CD14-positive monocyte (primary cell): Measurements from ENCODE around the gene MCL1. TPM values are rescaled to one million over a fixed set of nuclear protein-coding genes. Genes with fewer than 3 reads are reported as not detected.

Experiments used
- DNase-seq, 3 donors: peaks; one replicate each; pipeline ENCODE4 v3.0.0-alpha.2; 2011 to 2022
- H2AFZ ChIP-seq: 2 replicates; pipeline ENCODE4 v1.6.0; 2012; ENCODE audit warnings: mild to moderate bottlenecking, low read depth, low read length, inconsistent platforms; ENCODE audit not compliant: insufficient read depth, poor library complexity, severe bottlenecking
- H3K27ac ChIP-seq, 2 donors: 1 replicate in 1 of 2; 2 replicates in 1 of 2; pipeline ENCODE4 v1.5.1; 2012 to 2013; ENCODE audit warnings: low read length in 2 of 2, control low read depth in 1 of 2, inconsistent platforms in 1 of 2, low read depth in 1 of 2, mild to moderate bottlenecking in 1 of 2
- H3K27me3 ChIP-seq, 2 donors: one replicate each; pipeline versions ENCODE4 v1.6.0 to v1.6.1; 2011 to 2013; ENCODE audit warnings: low read length in 2 of 2; ENCODE audit not compliant: control insufficient read depth in 2 of 2, insufficient read depth in 2 of 2
- H3K36me3 ChIP-seq, 2 donors: replicated peaks in 1 of 2; 1 replicate in 1 of 2; 2 replicates in 1 of 2; pipeline versions ENCODE4 v1.5.1 to v1.6.1; 2012 to 2013; ENCODE audit warnings: low read length in 2 of 2, control low read depth in 1 of 2, inconsistent platforms in 1 of 2, mild to moderate bottlenecking in 1 of 2; ENCODE audit not compliant: insufficient read depth in 2 of 2, control insufficient read depth in 1 of 2
- H3K4me1 ChIP-seq, 2 donors: 1 replicate in 1 of 2; 2 replicates in 1 of 2; pipeline versions ENCODE4 v1.5.1 to v1.6.1; 2012 to 2013; ENCODE audit warnings: low read length in 2 of 2, control low read depth in 1 of 2, inconsistent platforms in 1 of 2, mild to moderate bottlenecking in 1 of 2, moderate library complexity in 1 of 2; ENCODE audit not compliant: insufficient read depth in 2 of 2, control insufficient read depth in 1 of 2
- H3K4me2 ChIP-seq: replicated peaks from 2 replicates; pipeline ENCODE3; 2012; ENCODE audit warnings: low read length, moderate library complexity, mild to moderate bottlenecking; ENCODE audit not compliant: poor library complexity, severe bottlenecking; ENCODE audit errors: extremely low read depth
- H3K4me3 ChIP-seq, 3 experiments: fragments of 200-600 bp in 1 of 3; sonication (generic) in 1 of 3; replicated peaks in 1 of 3; 1 replicate in 2 of 3; 2 replicates in 1 of 3; pipeline ENCODE4 v1.5.1; 2011 to 2013; ENCODE audit warnings: low read length in 3 of 3, mild to moderate bottlenecking in 3 of 3, control low read depth in 2 of 3, low read depth in 2 of 3, inconsistent platforms in 1 of 3, moderate library complexity in 1 of 3
- H3K79me2 ChIP-seq: 2 replicates; pipeline ENCODE4 v1.6.0; 2012; ENCODE audit warnings: mild to moderate bottlenecking, control low read depth, inconsistent platforms, low read length, moderate library complexity; ENCODE audit not compliant: insufficient read depth
- H3K9ac ChIP-seq: 2 replicates; pipeline ENCODE4 v1.6.0; 2017; ENCODE audit warnings: low read length, mild to moderate bottlenecking; ENCODE audit not compliant: insufficient read depth, poor library complexity, severe bottlenecking
- H3K9me3 ChIP-seq, 2 donors: replicated peaks in 1 of 2; 1 replicate in 1 of 2; 2 replicates in 1 of 2; pipeline versions ENCODE4 v1.5.1 to v1.6.1; 2012 to 2013; ENCODE audit warnings: low read length in 2 of 2, control low read depth in 1 of 2; ENCODE audit not compliant: control insufficient read depth in 1 of 2, insufficient read depth in 1 of 2
- H4K20me1 ChIP-seq: 2 replicates; pipeline ENCODE4 v1.6.0; 2012; ENCODE audit warnings: mild to moderate bottlenecking, low read length, control low read depth, moderate library complexity; ENCODE audit not compliant: insufficient read depth
- H3K27ac Mint-ChIP-seq, 7 donors: one replicate each; pipeline ENCODE4 v1.8.0; 2020; ENCODE audit warnings: mild to moderate bottlenecking in 7 of 7, mixed read lengths in 7 of 7, moderate library complexity in 6 of 7, inconsistent platforms in 2 of 7
- H3K27me3 Mint-ChIP-seq, 3 donors: one replicate each; pipeline ENCODE4 v1.8.0; 2021 to 2022; ENCODE audit warnings: low read depth in 3 of 3, mild to moderate bottlenecking in 3 of 3, mixed read lengths in 3 of 3, moderate library complexity in 3 of 3, inconsistent platforms in 1 of 3
- H3K36me3 Mint-ChIP-seq, 2 donors: one replicate each; pipeline ENCODE4 v1.8.0; 2020; ENCODE audit warnings: mixed read lengths in 2 of 2, inconsistent platforms in 1 of 2, mild to moderate bottlenecking in 1 of 2
- H3K4me1 Mint-ChIP-seq: one replicate; pipeline ENCODE4 v1.8.0; 2020; ENCODE audit warnings: mild to moderate bottlenecking, mixed read lengths
- H3K4me3 Mint-ChIP-seq, 2 donors: one replicate each; pipeline ENCODE4 v1.8.0; 2020; ENCODE audit warnings: mild to moderate bottlenecking in 2 of 2, mixed read lengths in 2 of 2, moderate library complexity in 1 of 2
- H3K9me3 Mint-ChIP-seq, 7 donors: one replicate each; pipeline ENCODE4 v1.8.0; 2020 to 2022; ENCODE audit warnings: mixed read lengths in 7 of 7, mild to moderate bottlenecking in 6 of 7, moderate library complexity in 6 of 7, inconsistent platforms in 2 of 7
- CTCF ChIP-seq: fragments of 200-600 bp; IDR thresholded peaks from one replicate; pipeline ENCODE4 v1.8.0; 2022; ENCODE audit warnings: antibody characterized with exemption, mild to moderate bottlenecking
- WGBS: methylation state at CpG from one replicate; pipeline ENCODE4 v1.1.5; 2013; ENCODE audit warnings: missing lambda C conversion rate; ENCODE audit not compliant: insufficient coverage; 5-methylcytosine and 5-hydroxymethylcytosine counted together
- intact Hi-C, 2 donors: fragments of 100-400 bp; cut with micrococcal nuclease; formaldehyde crosslinking; loops; one replicate each; pipeline versions ENCODE4 v1.15.0 to v1.15.1; 2023
- polyA plus RNA-seq, 3 donors: library from polyadenylated mRNA; depleted of rRNA in 1 of 3; unstranded in 2 of 3; stranded (reverse) in 1 of 3; fragments of 300-500 nt in 2 of 3; fragments of >200 nt in 1 of 3; fragmentation: Illumina TruSeq in 2 of 3; gene quantifications; 1 replicate in 2 of 3; 2 replicates in 1 of 3; pipeline ENCODE4 v1.2.3, GENCODE V29; 2012 to 2021

MCL1 gene
- polyA plus RNA-seq, 3 donors, result 287 to 2,076 (median 301) TPM

GRCh38 chr1:150559656-150560010, 19.8 kb downstream of the MCL1 start:
- H3K27me3 Mint-ChIP-seq, result peaks cover 0 to 2% (median 0%) of the 10 kb centered on the region in 3 donors
- H3K36me3 ChIP-seq, result peaks cover 39 to 57% of the 10 kb centered on the region in 2 donors

More at GRCh38 chr1:150559656-150560010, 19.8 kb downstream of the MCL1 start:
- Histone ChIP-seq H2AFZ (no peak overlapping the region), H3K27me3 (no peaks in the 10 kb centered on the region), H3K27ac (no peak overlapping the region), H3K4me1 (peaks cover 62 to 64% of the 10 kb centered on the region in 2 donors), H3K79me2 (peaks cover 63% of the 10 kb centered on the region), H3K4me2 (peak overlapping the region; percentile 98), H3K4me3 (peak overlapping the region in 1 of 3 experiments; percentile 92), H3K9me3 (no peaks in the 10 kb centered on the region), H4K20me1 (peaks cover 95% of the 10 kb centered on the region), H3K9ac (no peak overlapping the region)
- H3K4me3 Mint-ChIP-seq, result peak overlapping the region in 1 of 2 donors; percentile 93
- DNase-seq, result no peak
- H3K36me3 Mint-ChIP-seq, result peaks cover 59 to 72% of the 10 kb centered on the region in 2 donors
- intact Hi-C loops, result loop anchor here (5.0 to 10.0 kb wide), 4 partner anchors 63 to 295 kb away; partner anchors contain the start of genes APH1A (in 1 of the 2), ENSA (in 1 of the 2) and TARS2 (in 1 of the 2)
- H3K27ac Mint-ChIP-seq, result no peak overlapping the region
- H3K9me3 Mint-ChIP-seq, result peaks cover 0 to 3% (median 0%) of the 10 kb centered on the region in 7 donors
- peaks cover 58% of the 10 kb centered on the region for H3K4me1 Mint-ChIP-seq
- no peak for TF ChIP-seq CTCF
- WGBS, result 40% methylated on average over 4 of the region's 10 CpGs
